H1 (cell line): ENCODE measurements around the gene FHAD1. TPM values are rescaled to one million over a fixed set of nuclear protein-coding genes. Genes with fewer than 3 reads are reported as not detected.

Experiments
- CTCF ChIA-PET: fragments of 300-600 bp; sonication (Branson Sonifier 250); formaldehyde crosslinking; loops from one replicate; lab custom pipeline; 2021; ENCODE audit not compliant: partially characterized antibody; lab: Charles Lee
- POLR2A ChIA-PET: fragments of 300-600 bp; sonication (Branson Sonifier 250); formaldehyde crosslinking; loops from one replicate; lab custom pipeline; 2021; ENCODE audit warnings: inconsistent platforms; ENCODE audit not compliant: partially characterized antibody; lab: Charles Lee
- DNase-seq, 2 experiments: peaks; one replicate each; pipeline versions ENCODE4 v3.0.0 to v3.0.0-alpha.2; 2010 to 2022; ENCODE audit warnings: low spot score in 2 of 2, low read depth in 1 of 2, mixed read lengths in 1 of 2
- FAIRE-seq: peaks from 2 replicates; lab custom pipeline; 2011; peaks lifted over from hg19 to GRCh38; lab: Jason Lieb, UNC
- H2AFZ ChIP-seq: 2 replicates; pipeline ENCODE4 v1.8.1; 2012; ENCODE audit warnings: low read length, inconsistent platforms
- H2AK5ac ChIP-seq: 2 replicates; pipeline ENCODE4 v1.6.1; 2013; ENCODE audit warnings: low read depth, low read length
- H2BK120ac ChIP-seq: replicated peaks from 2 replicates; pipeline ENCODE3; 2013; ENCODE audit warnings: low read depth, low read length, inconsistent platforms
- H2BK12ac ChIP-seq: 2 replicates; pipeline ENCODE4 v1.6.1; 2013; ENCODE audit warnings: low read depth, low read length
- H2BK15ac ChIP-seq: 2 replicates; pipeline ENCODE4 v1.6.1; 2013; ENCODE audit warnings: low read length
- H2BK20ac ChIP-seq: 2 replicates; pipeline ENCODE4 v1.6.1; 2013; ENCODE audit warnings: low read length
- H2BK5ac ChIP-seq: 2 replicates; pipeline ENCODE4 v1.6.1; 2013; ENCODE audit warnings: low read depth, low read length
- H3K14ac ChIP-seq: 2 replicates; pipeline ENCODE4 v1.6.1; 2013; ENCODE audit warnings: inconsistent platforms; ENCODE audit not compliant: insufficient read length
- H3K18ac ChIP-seq: 2 replicates; pipeline ENCODE4 v1.6.1; 2013; ENCODE audit warnings: low read length; ENCODE audit errors: extremely low read depth
- H3K23ac ChIP-seq: 2 replicates; pipeline ENCODE4 v1.6.1; 2013; ENCODE audit warnings: inconsistent platforms; ENCODE audit not compliant: insufficient read length
- H3K23me2 ChIP-seq: 2 replicates; pipeline ENCODE4 v1.6.1; 2013; ENCODE audit warnings: low read depth, low read length
- H3K27ac ChIP-seq: 2 replicates; pipeline ENCODE4 v1.6.1; 2011; ENCODE audit warnings: low read depth, low read length, inconsistent platforms
- H3K27me3 ChIP-seq, 4 experiments: replicated peaks in 1 of 4; 1 replicate in 1 of 4; 2 replicates in 3 of 4; pipeline versions ENCODE4 v1.6.1 to v1.8.1; 2011 to 2013; ENCODE audit warnings: low read length in 3 of 4, mild to moderate bottlenecking in 3 of 4, inconsistent platforms in 2 of 4, mixed read lengths in 2 of 4, moderate library complexity in 1 of 4; ENCODE audit not compliant: control insufficient read depth in 3 of 4, insufficient read depth in 3 of 4; ENCODE audit errors: extremely low read depth in 1 of 4
- H3K36me3 ChIP-seq, 4 experiments: 2 replicates each; pipeline versions ENCODE4 v1.6.1 to v1.8.1; 2011 to 2013; ENCODE audit warnings: mild to moderate bottlenecking in 4 of 4, low read length in 3 of 4, moderate library complexity in 2 of 4, control low read depth in 1 of 4, inconsistent platforms in 1 of 4; ENCODE audit not compliant: insufficient read depth in 4 of 4, control insufficient read depth in 2 of 4
- H3K4ac ChIP-seq: replicated peaks from 2 replicates; pipeline ENCODE3; 2013; ENCODE audit warnings: low read length, low read depth, mixed read lengths, inconsistent platforms; ENCODE audit not compliant: insufficient read length
- H3K4me1 ChIP-seq, 4 experiments: replicated peaks in 1 of 4; 1 replicate in 1 of 4; 2 replicates in 3 of 4; pipeline versions ENCODE4 v1.6.1 to v1.8.1; 2011 to 2013; ENCODE audit warnings: low read length in 3 of 4, inconsistent platforms in 2 of 4, mixed read lengths in 1 of 4; ENCODE audit not compliant: insufficient read depth in 4 of 4, control insufficient read depth in 3 of 4
- H3K4me2 ChIP-seq, 2 experiments: 2 replicates each; pipeline versions ENCODE4 v1.6.1 to v1.8.1; 2011 to 2013; ENCODE audit warnings: low read depth in 2 of 2, low read length in 2 of 2, control low read depth in 1 of 2, inconsistent platforms in 1 of 2, mild to moderate bottlenecking in 1 of 2; ENCODE audit not compliant: insufficient read depth in 1 of 2
- H3K4me3 ChIP-seq, 4 experiments: fragments of 200-600, 300-600 bp in 1 of 4; sonication (generic), shearing (Covaris generic), sonication (Bioruptor Twin) in 1 of 4; 2 replicates each; pipeline versions ENCODE4 v1.5.1 to v1.8.1; 2011 to 2016; ENCODE audit warnings: low read length in 4 of 4, low read depth in 3 of 4, control low read depth in 2 of 4, inconsistent platforms in 2 of 4, mild to moderate bottlenecking in 2 of 4, mixed read lengths in 1 of 4, moderate library complexity in 1 of 4; ENCODE audit not compliant: insufficient read depth in 2 of 4; ENCODE audit errors: extremely low read depth in 1 of 4
- H3K56ac ChIP-seq: replicated peaks from 2 replicates; pipeline ENCODE3; 2013; ENCODE audit warnings: low read depth, mild to moderate bottlenecking, mixed read lengths, low read length, inconsistent platforms; ENCODE audit not compliant: insufficient read length
- H3K79me1 ChIP-seq: 2 replicates; pipeline ENCODE4 v1.6.1; 2013; ENCODE audit warnings: low read depth, low read length, control low read depth
- H3K79me2 ChIP-seq, 2 experiments: 2 replicates each; pipeline versions ENCODE4 v1.6.1 to v1.8.1; 2012 to 2013; ENCODE audit warnings: low read length in 2 of 2, mild to moderate bottlenecking in 2 of 2, inconsistent platforms in 1 of 2; ENCODE audit not compliant: insufficient read depth in 2 of 2, control insufficient read depth in 1 of 2
- H3K9ac ChIP-seq, 4 experiments: replicated peaks in 1 of 4; 1 replicate in 1 of 4; 2 replicates in 3 of 4; pipeline versions ENCODE4 v1.6.1 to v1.8.1; 2011 to 2013; ENCODE audit warnings: low read depth in 3 of 4, low read length in 3 of 4, control low read depth in 2 of 4, mild to moderate bottlenecking in 2 of 4, moderate library complexity in 2 of 4, inconsistent platforms in 1 of 4; ENCODE audit errors: extremely low read depth in 1 of 4
- H3K9me3 ChIP-seq, 2 experiments: 2 replicates each; pipeline versions ENCODE4 v1.6.1 to v1.8.1; 2012 to 2013; ENCODE audit warnings: mild to moderate bottlenecking in 2 of 2, moderate library complexity in 2 of 2, control low read depth in 1 of 2, inconsistent platforms in 1 of 2, low read depth in 1 of 2, low read length in 1 of 2, mixed read lengths in 1 of 2; ENCODE audit not compliant: insufficient read depth in 2 of 2
- H4K20me1 ChIP-seq, 2 experiments: replicated peaks in 1 of 2; 2 replicates each; pipeline versions ENCODE3 to v1.8.1; 2011 to 2013; ENCODE audit warnings: inconsistent platforms in 2 of 2, low read length in 2 of 2, mild to moderate bottlenecking in 1 of 2; ENCODE audit not compliant: insufficient read depth in 2 of 2, control insufficient read depth in 1 of 2
- H4K5ac ChIP-seq: 2 replicates; pipeline ENCODE4 v1.6.1; 2013; ENCODE audit warnings: low read length, low read depth, mixed read lengths, inconsistent platforms; ENCODE audit not compliant: insufficient read length
- H4K8ac ChIP-seq: 2 replicates; pipeline ENCODE4 v1.8.0; 2013; ENCODE audit warnings: mild to moderate bottlenecking, moderate library complexity, low read length, inconsistent platforms; ENCODE audit not compliant: insufficient read depth; ENCODE audit errors: extremely low read depth
- H4K91ac ChIP-seq: replicated peaks from 2 replicates; pipeline ENCODE3; 2013; ENCODE audit warnings: low read length, mixed read lengths, inconsistent platforms; ENCODE audit not compliant: insufficient read length
- ASH2L ChIP-seq: fragments of 200-600, 300-600 bp; sonication (generic); IDR thresholded peaks from one replicate; pipeline ENCODE4 v1.7.1; 2017; ENCODE audit warnings: low read length
- EP300 ChIP-seq, 2 experiments: IDR thresholded peaks; 1 replicate in 1 of 2; 2 replicates in 1 of 2; pipeline ENCODE4 v1.6.1; 2011 to 2012; ENCODE audit warnings: low read depth in 2 of 2, low read length in 2 of 2, mild to moderate bottlenecking in 2 of 2, borderline replicate concordance in 1 of 2, inconsistent platforms in 1 of 2, moderate library complexity in 1 of 2
- KDM5A ChIP-seq: fragments of 200-600 bp; IDR thresholded peaks from 2 replicates; pipeline ENCODE4 v1.7.1; 2012; ENCODE audit warnings: mild to moderate bottlenecking, low read length, inconsistent platforms, mixed read lengths
- TEAD4 ChIP-seq: IDR thresholded peaks from 2 replicates; pipeline ENCODE4 v1.6.1; 2012; ENCODE audit warnings: low read depth, low read length, inconsistent platforms, mixed read lengths
- WGBS, 2 experiments: shearing (Covaris generic) in 1 of 2; methylation state at CpG; one replicate each; pipeline versions ENCODE4 v1.1.6 to v1.1.7; 2013 to 2015; ENCODE audit warnings: low lambda C conversion rate in 2 of 2, mixed read lengths in 2 of 2, inconsistent platforms in 1 of 2, low coverage in 1 of 2, missing lambda C conversion rate in 1 of 2; ENCODE audit not compliant: insufficient replicate concordance in 2 of 2, insufficient coverage in 1 of 2, insufficient read length in 1 of 2; ENCODE audit errors: extremely low coverage in 1 of 2, missing lambda C conversion rate in 1 of 2; 5-methylcytosine and 5-hydroxymethylcytosine counted together
- polyA plus RNA-seq, 7 experiments: library from polyadenylated mRNA; depleted of rRNA in 3 of 7; stranded (reverse) in 5 of 7; unstranded in 2 of 7; fragments of >200 nt in 5 of 7; fragments of 200-250 nt in 2 of 7; gene quantifications; 1 replicate in 5 of 7; 2 replicates in 1 of 7; 4 replicates in 1 of 7; pipeline versions ENCODE4 v1.2.1 to v1.2.3, GENCODE V29; 2011 to 2013; ENCODE audit warnings: missing spikeins in 2 of 7, mixed read lengths in 2 of 7
- total RNA-seq: library from RNA; stranded (reverse); fragmentation: NEBNext Ultra II Directional; extraction: Animal tissue kit (Norgen Biotek cat#: 25700); gene quantifications from 2 replicates; pipeline ENCODE4 v1.2.1, GENCODE V29; 2021
- TF ChIP-seq, protein P1 (sequence below): IDR thresholded peaks from 2 replicates; pipeline ENCODE4 v1.6.1; 2012; ENCODE audit warnings: inconsistent platforms

The FHAD1 gene
- total and polyA plus RNA-seq, 2 of the 8 experiments (the other 6 are each of a cell fraction or from before 2014, with no cell fraction given), result 0.39 to 0.69 TPM

GRCh38 chr1:15418806-15419515 is 171.9 kb downstream of the FHAD1 start:
- Histone ChIP-seq H3K14ac (no peak overlapping the region), H3K4me1 (peaks cover 0 to 9% (median 1%) of the 10 kb centered on the region in 4 experiments; a peak in 4 of 7 replicates), H3K79me1 (no peaks in the 10 kb centered on the region; the same call in 1 of the 2 replicates), H2AK5ac (no peak overlapping the region), H3K9ac (no peak overlapping the region), H3K23ac (no peak overlapping the region), H3K4me3 (no peak overlapping the region), H4K91ac (no peak overlapping the region), H2AFZ (no peak overlapping the region), H2BK12ac (no peak overlapping the region), H2BK5ac (no peak overlapping the region), H3K18ac (no peak overlapping the region), H4K20me1 (peaks cover 3 to 6% of the 10 kb centered on the region in 2 experiments), H2BK20ac (no peak overlapping the region), H2BK120ac (no peak overlapping the region), H3K9me3 (no peaks in the 10 kb centered on the region), H3K4me2 (no peak overlapping the region), H3K27ac (no peak overlapping the region), H3K4ac (no peak overlapping the region), H2BK15ac (no peak overlapping the region), H3K79me2 (no peaks in the 10 kb centered on the region), H4K5ac (no peak overlapping the region), H3K56ac (no peak overlapping the region), H4K8ac (no peak overlapping the region), H3K23me2 (no peaks in the 10 kb centered on the region), H3K27me3 (no peaks in the 10 kb centered on the region), H3K36me3 (no peaks in the 10 kb centered on the region)
- CTCF ChIA-PET, result interaction anchor here (0.6 to 16.9 kb wide), 5 partner anchors 8 to 308 kb away, joined by 3 to 170 read pairs (median 5); partner anchors contain the start of gene EFHD2
- no peak for FAIRE-seq
- WGBS, 2 experiments, result 89% methylated on average over 16 of the region's 18 CpGs; no CpG with 5 or more reads in 1 of the 2 experiments
- DNase-seq, result no peak
- POLR2A ChIA-PET, result no interaction called here
- TF ChIP-seq KDM5A (no peak), EP300 (IDR thresholded peaks at IDR 0.05; ENCODE audit: borderline replicate concordance in 1 of 2, low read depth in 2 of 2, low read length in 2 of 2) (no peak), TEAD4 (no peak), ASH2L (no peak)
- TF ChIP-seq, protein P1, sequence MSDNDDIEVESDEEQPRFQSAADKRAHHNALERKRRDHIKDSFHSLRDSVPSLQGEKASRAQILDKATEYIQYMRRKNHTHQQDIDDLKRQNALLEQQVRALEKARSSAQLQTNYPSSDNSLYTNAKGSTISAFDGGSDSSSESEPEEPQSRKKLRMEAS, result no peak
